C4-2B (cell line): Measurements from ENCODE around the gene CD209.

Source experiments
- ZFX ChIP-seq: fragments of 450-650 bp; IDR thresholded peaks from 2 replicates; pipeline ENCODE4 v1.6.1; 2017
- TF ChIP-seq, protein P1 (sequence below): fragments of 450-650 bp; conservative IDR thresholded peaks from 2 replicates; pipeline ENCODE4 v1.5.1; 2017; ENCODE audit warnings: mild to moderate bottlenecking

DNA sequence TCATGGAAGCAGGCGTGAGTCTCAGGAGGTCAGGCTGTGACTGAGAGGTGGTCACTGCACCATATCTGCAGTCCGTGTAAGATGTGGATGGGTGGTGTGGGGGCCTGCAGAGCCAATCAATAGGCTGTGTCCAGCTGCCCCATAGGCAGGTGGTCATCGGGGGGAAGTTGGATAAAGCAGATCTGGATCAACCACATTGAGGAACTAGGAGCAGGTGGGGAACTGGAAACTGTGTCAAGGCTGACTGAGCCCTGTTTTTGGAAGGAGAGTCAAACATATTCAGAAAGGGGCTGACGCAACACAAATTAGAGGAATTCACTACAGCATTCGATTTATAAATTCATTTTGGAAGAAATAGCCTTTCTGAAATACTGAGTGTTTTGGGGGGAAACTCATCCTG is 30.7 kb upstream of the CD209 start:
- TF ChIP-seq, protein P1, sequence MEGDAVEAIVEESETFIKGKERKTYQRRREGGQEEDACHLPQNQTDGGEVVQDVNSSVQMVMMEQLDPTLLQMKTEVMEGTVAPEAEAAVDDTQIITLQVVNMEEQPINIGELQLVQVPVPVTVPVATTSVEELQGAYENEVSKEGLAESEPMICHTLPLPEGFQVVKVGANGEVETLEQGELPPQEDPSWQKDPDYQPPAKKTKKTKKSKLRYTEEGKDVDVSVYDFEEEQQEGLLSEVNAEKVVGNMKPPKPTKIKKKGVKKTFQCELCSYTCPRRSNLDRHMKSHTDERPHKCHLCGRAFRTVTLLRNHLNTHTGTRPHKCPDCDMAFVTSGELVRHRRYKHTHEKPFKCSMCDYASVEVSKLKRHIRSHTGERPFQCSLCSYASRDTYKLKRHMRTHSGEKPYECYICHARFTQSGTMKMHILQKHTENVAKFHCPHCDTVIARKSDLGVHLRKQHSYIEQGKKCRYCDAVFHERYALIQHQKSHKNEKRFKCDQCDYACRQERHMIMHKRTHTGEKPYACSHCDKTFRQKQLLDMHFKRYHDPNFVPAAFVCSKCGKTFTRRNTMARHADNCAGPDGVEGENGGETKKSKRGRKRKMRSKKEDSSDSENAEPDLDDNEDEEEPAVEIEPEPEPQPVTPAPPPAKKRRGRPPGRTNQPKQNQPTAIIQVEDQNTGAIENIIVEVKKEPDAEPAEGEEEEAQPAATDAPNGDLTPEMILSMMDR, result no peak
- no peak for TF ChIP-seq ZFX
